KMS-11 (cell line): ENCODE measurements around the gene TWNK.

ENCODE experiments used
- H2AFZ ChIP-seq: fragments of 200-600 bp; sonication (generic); 2 replicates; pipeline ENCODE4 v1.6.1; 2016; ENCODE audit warnings: antibody characterized with exemption, mixed run types, low read depth
- H3K27ac ChIP-seq: fragments of 200-600 bp; sonication (generic); 2 replicates; pipeline ENCODE4 v1.6.1; 2016; ENCODE audit warnings: mild to moderate bottlenecking, mixed run types
- H3K27me3 ChIP-seq: fragments of 200-600 bp; sonication (generic); 2 replicates; pipeline ENCODE4 v1.6.1; 2017; ENCODE audit warnings: mild to moderate bottlenecking, low read depth, mixed run types, moderate library complexity; ENCODE audit not compliant: insufficient read depth
- H3K36me3 ChIP-seq: fragments of 200-600 bp; sonication (generic); 2 replicates; pipeline ENCODE4 v1.6.1; 2017; ENCODE audit warnings: mild to moderate bottlenecking, mixed run types; ENCODE audit not compliant: insufficient read depth
- H3K4me1 ChIP-seq: fragments of 200-600 bp; sonication (generic); 2 replicates; pipeline ENCODE4 v1.6.1; 2016; ENCODE audit warnings: mild to moderate bottlenecking, low read depth, mixed run types; ENCODE audit not compliant: poor library complexity, severe bottlenecking
- H3K4me2 ChIP-seq: fragments of 200-600 bp; sonication (generic); 2 replicates; pipeline ENCODE4 v1.7.0; 2016; ENCODE audit warnings: mild to moderate bottlenecking, mixed run types
- H3K4me3 ChIP-seq: fragments of 200-600 bp; sonication (generic); IDR thresholded peaks from 2 replicates; pipeline ENCODE4 v1.6.1; 2017; ENCODE audit warnings: low read depth, low read length, mixed read lengths; ENCODE audit not compliant: insufficient read depth
- H3K79me2 ChIP-seq: fragments of 200-600 bp; sonication (generic); 2 replicates; pipeline ENCODE4 v1.6.1; 2016; ENCODE audit warnings: low read depth, mixed run types; ENCODE audit not compliant: insufficient read depth
- H3K9ac ChIP-seq: fragments of 200-600 bp; sonication (generic); 2 replicates; pipeline ENCODE4 v1.6.1; 2016; ENCODE audit warnings: mild to moderate bottlenecking, mixed run types
- H4K20me1 ChIP-seq: fragments of 200-600 bp; sonication (generic); 2 replicates; pipeline ENCODE4 v1.6.1; 2016; ENCODE audit warnings: mild to moderate bottlenecking, mixed run types; ENCODE audit not compliant: insufficient read depth
- CTCF ChIP-seq: fragments of 200-600 bp; sonication (generic); conservative IDR thresholded peaks from 2 replicates; pipeline ENCODE4 v1.6.1; 2017; ENCODE audit warnings: low read depth, mild to moderate bottlenecking, antibody characterized with exemption, low read length, moderate library complexity, mixed read lengths

The TWNK gene

GRCh38 chr10:100968062-100968736, 19.1 kb upstream of the TWNK start:
- H3K4me2 ChIP-seq: no peak overlapping the region
- H3K4me3 ChIP-seq: no peak overlapping the region
- H4K20me1 ChIP-seq: no peaks in the 10 kb centered on the region
- H3K79me2 ChIP-seq: no peaks in the 10 kb centered on the region
- H3K4me1 ChIP-seq: peaks cover 8% of the 10 kb centered on the region
- no peaks in the 10 kb centered on the region for H3K36me3 ChIP-seq
- no peak overlapping the region for H3K27ac ChIP-seq
- H3K27me3 ChIP-seq: no peaks in the 10 kb centered on the region
- H3K9ac ChIP-seq: no peak overlapping the region
- H2AFZ ChIP-seq: peak overlapping the region; percentile 59; the same call in 1 of the 2 replicates
- no peak for TF ChIP-seq CTCF

DNA sequence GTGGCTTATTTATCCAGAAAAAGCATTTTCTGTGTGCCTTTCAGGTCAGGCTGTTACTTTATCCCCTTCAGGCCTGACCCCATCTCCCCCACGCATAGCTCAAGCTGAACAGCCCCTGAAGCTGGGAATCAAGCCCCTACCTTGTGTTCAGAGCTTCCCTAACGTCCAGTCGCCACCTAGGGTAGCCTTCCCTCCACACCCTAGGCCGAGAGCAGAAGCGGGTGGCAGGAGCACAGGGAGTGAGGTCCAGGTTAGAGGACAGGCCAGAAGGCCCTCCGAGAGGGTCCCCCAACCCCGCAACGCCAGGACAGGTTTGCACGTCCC, 18.5 kb upstream of the TWNK start:
- peak overlapping the region; percentile 59; the same call in 1 of the 2 replicates for H2AFZ ChIP-seq
- H3K4me1 ChIP-seq: peaks cover 8% of the 10 kb centered on the region
- H3K79me2 ChIP-seq: no peaks in the 10 kb centered on the region
- TF ChIP-seq CTCF: no peak; the same call in 1 of the 2 replicates
- no peaks in the 10 kb centered on the region for H4K20me1 ChIP-seq
- H3K36me3 ChIP-seq: no peaks in the 10 kb centered on the region
- no peaks in the 10 kb centered on the region for H3K27me3 ChIP-seq
- peak overlapping the region; percentile 50; the same call in 1 of the 2 replicates for H3K4me2 ChIP-seq
- no peak overlapping the region for H3K27ac ChIP-seq
- no peak overlapping the region for H3K4me3 ChIP-seq
- H3K9ac ChIP-seq: no peak overlapping the region

GRCh38 chr10:100969187-100970075, 17.9 kb upstream of the TWNK start, which contains the start of gene SEMA4G:
SEMA4G (plus strand) TSS chr10:100969504; CDS start chr10:100972913, 3,409 bp downstream.
- H3K27me3 ChIP-seq: no peaks in the 10 kb centered on the region
- no peak within 1 kb of the TSS for H3K4me3 ChIP-seq
- H3K36me3 ChIP-seq: no peaks in the 10 kb centered on the region
- peak; percentile 69; the same call in 1 of the 2 replicates for TF ChIP-seq CTCF
- no peaks in the 10 kb centered on the region for H4K20me1 ChIP-seq
- H3K79me2 ChIP-seq: no peaks in the 10 kb centered on the region
- no peak within 1 kb of the TSS for H3K9ac ChIP-seq
- H2AFZ ChIP-seq: peak within 1 kb of the TSS; percentile 64; the same call in 1 of the 2 replicates
- H3K27ac ChIP-seq: no peak within 1 kb of the TSS
- H3K4me1 ChIP-seq: peaks cover 8% of the 10 kb centered on the region
- H3K4me2 ChIP-seq: peak within 1 kb of the TSS; percentile 77

GRCh38 chr10:100970076-100970913, 17.0 kb upstream of the TWNK start:
- H3K36me3 ChIP-seq: no peaks in the 10 kb centered on the region
- no peaks in the 10 kb centered on the region for H3K27me3 ChIP-seq
- H3K27ac ChIP-seq: no peak overlapping the region
- H3K4me3 ChIP-seq: no peak overlapping the region
- H3K79me2 ChIP-seq: no peaks in the 10 kb centered on the region
- H4K20me1 ChIP-seq: no peaks in the 10 kb centered on the region
- no peak for TF ChIP-seq CTCF
- peaks cover 8% of the 10 kb centered on the region for H3K4me1 ChIP-seq
- H3K4me2 ChIP-seq: peak overlapping the region; percentile 77; the same call in 1 of the 2 replicates
- H3K9ac ChIP-seq: no peak overlapping the region
- no peak overlapping the region for H2AFZ ChIP-seq
